Lung (tissue), 12 donors: ENCODE results near the gene HEATR3. TPM values are rescaled to one million over a fixed set of nuclear protein-coding genes. Genes with fewer than 3 reads are reported as not detected.
A peak's percentile ranks its signal among the peaks of the same experiment; 100 is the strongest.

Source experiments
- ATAC-seq: fragments of 200-7000 bp; cut with Tn5 transposase; one replicate; pipeline ENCODE4 v1.9.1; 2020; ENCODE audit warnings: moderate number of reproducible peaks; ENCODE audit not compliant: insufficient read depth, low FRiP score
- DNase-seq, 3 donors: peaks; one replicate each; pipeline ENCODE4 v3.0.0-alpha.2; 2013 to 2017
- H3K27ac ChIP-seq, 2 donors: one replicate each; pipeline ENCODE4 v1.5.1; 2013; ENCODE audit warnings: mild to moderate bottlenecking in 2 of 2, moderate library complexity in 2 of 2, control low read depth in 1 of 2, inconsistent platforms in 1 of 2, low read depth in 1 of 2, low read length in 1 of 2
- H3K27me3 ChIP-seq, 3 donors: one replicate each; pipeline ENCODE4 v1.5.1; 2013; ENCODE audit warnings: low read length in 2 of 3; ENCODE audit not compliant: control insufficient read depth in 3 of 3, insufficient read depth in 3 of 3
- H3K36me3 ChIP-seq, 4 donors: one replicate each; pipeline ENCODE4 v1.5.1; 2013; ENCODE audit warnings: low read length in 4 of 4, mild to moderate bottlenecking in 1 of 4, moderate library complexity in 1 of 4; ENCODE audit not compliant: control insufficient read depth in 4 of 4, insufficient read depth in 4 of 4
- H3K4me1 ChIP-seq, 5 donors: one replicate each; pipeline ENCODE4 v1.5.1; 2013; ENCODE audit warnings: low read length in 5 of 5, mild to moderate bottlenecking in 2 of 5, moderate library complexity in 1 of 5; ENCODE audit not compliant: control insufficient read depth in 5 of 5, insufficient read depth in 5 of 5
- H3K4me3 ChIP-seq: one replicate; pipeline ENCODE4 v1.5.1; 2013; ENCODE audit warnings: mild to moderate bottlenecking, control low read depth, moderate library complexity
- H3K9ac ChIP-seq, 2 donors: one replicate each; pipeline ENCODE4 v1.5.1; 2013; ENCODE audit warnings: low read length in 2 of 2, control low read depth in 1 of 2; ENCODE audit not compliant: insufficient read depth in 1 of 2
- H3K9me3 ChIP-seq, 4 donors: one replicate each; pipeline ENCODE4 v1.5.1; 2013; ENCODE audit warnings: low read length in 3 of 4, mild to moderate bottlenecking in 1 of 4, moderate library complexity in 1 of 4; ENCODE audit not compliant: control insufficient read depth in 4 of 4, insufficient read depth in 3 of 4
- WGBS, 2 donors: extraction: QIAGEN DNeasy Blood & Tissue Kit; methylation state at CpG; one replicate each; pipeline ENCODE4 v1.1.7; 2013; 5-methylcytosine and 5-hydroxymethylcytosine counted together
- polyA plus RNA-seq, 2 donors: library from polyadenylated mRNA; stranded (reverse); fragments of 200-250 nt; gene quantifications; one replicate each; pipeline ENCODE4 v1.2.1, GENCODE V29; 2013
- total RNA-seq, 2 donors: library from RNA; depleted of rRNA in 1 of 2; stranded (reverse); fragments of >200 nt in 1 of 2; gene quantifications; one replicate each; pipeline ENCODE4 v1.2.1, GENCODE V29; 2014 to 2021
- TF ChIP-seq, protein P1 (sequence below): IDR thresholded peaks from 2 replicates; pipeline ENCODE4 v1.5.1; 2012; ENCODE audit warnings: mild to moderate bottlenecking; ENCODE audit errors: control extremely low read depth, extremely low read depth
- donor health status: control.
- donor health status: control.
- donor health status: Bipolar disorder and iron deficiency.
- donor health status: healthy.
- donor health status: DM: yes; HTN: yes; CAD: no.

Gene HEATR3
- total and polyA plus RNA-seq, 4 donors, result 8.7 to 29.9 (median 14.1) TPM

DNA sequence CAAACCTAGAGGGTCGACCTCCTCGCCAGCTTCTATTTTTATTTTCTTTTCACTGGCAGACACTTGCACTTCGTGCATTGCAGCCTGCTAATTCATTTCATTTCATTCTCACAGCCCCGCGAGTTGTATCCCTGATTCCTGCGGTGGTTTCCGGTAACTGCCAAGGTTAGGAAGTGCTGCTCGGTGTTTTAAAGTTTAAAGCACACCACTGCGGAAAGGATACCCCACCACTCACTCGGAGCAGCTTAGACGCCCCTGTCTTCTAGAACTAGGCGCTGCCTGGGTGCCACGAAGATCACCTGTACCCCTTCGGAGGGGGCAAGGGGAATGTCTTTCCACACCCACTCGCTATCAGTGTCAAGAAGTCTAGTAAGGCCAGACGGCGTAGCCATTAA lies 40.2 kb upstream of the HEATR3 start:
- peak; percentile 25 for ATAC-seq
- H3K27me3 ChIP-seq, result no peaks in the 10 kb centered on the region
- peak overlapping the region; percentile 86 to 88 for H3K27ac ChIP-seq

DNA sequence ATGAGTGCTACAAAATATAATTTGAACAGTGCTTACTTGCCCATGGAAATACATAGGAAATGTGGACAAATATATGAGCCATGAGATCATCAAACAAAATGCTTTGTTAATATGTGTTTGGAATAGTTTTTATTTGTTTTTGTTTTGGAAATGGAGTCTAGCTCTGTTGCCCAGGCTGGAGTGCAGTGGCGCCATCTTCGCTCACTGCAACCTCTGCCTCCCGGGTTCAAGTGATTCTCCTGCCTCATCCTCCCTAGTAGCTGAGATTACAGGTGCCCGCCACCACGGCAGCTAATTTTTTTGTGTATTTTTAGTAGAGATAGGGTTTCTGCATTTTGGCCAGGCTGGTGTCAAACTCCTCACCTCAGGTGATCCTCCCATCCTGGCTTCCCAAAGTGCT lies 37.9 kb upstream of the HEATR3 start:
- H3K4me1 ChIP-seq, result peaks cover 0 to 27% (median 3%) of the 10 kb centered on the region in 5 donors
- no peak for DNase-seq
- H3K36me3 ChIP-seq, result peaks cover 0 to 16% (median 5%) of the 10 kb centered on the region in 4 donors
- H3K4me3 ChIP-seq, result no peak overlapping the region
- H3K27ac ChIP-seq, result no peak overlapping the region
- ATAC-seq, result no peak
- TF ChIP-seq, protein P1, sequence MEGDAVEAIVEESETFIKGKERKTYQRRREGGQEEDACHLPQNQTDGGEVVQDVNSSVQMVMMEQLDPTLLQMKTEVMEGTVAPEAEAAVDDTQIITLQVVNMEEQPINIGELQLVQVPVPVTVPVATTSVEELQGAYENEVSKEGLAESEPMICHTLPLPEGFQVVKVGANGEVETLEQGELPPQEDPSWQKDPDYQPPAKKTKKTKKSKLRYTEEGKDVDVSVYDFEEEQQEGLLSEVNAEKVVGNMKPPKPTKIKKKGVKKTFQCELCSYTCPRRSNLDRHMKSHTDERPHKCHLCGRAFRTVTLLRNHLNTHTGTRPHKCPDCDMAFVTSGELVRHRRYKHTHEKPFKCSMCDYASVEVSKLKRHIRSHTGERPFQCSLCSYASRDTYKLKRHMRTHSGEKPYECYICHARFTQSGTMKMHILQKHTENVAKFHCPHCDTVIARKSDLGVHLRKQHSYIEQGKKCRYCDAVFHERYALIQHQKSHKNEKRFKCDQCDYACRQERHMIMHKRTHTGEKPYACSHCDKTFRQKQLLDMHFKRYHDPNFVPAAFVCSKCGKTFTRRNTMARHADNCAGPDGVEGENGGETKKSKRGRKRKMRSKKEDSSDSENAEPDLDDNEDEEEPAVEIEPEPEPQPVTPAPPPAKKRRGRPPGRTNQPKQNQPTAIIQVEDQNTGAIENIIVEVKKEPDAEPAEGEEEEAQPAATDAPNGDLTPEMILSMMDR, result no peak
- no peak overlapping the region for H3K9ac ChIP-seq
- H3K9me3 ChIP-seq, result no peaks in the 10 kb centered on the region
- H3K27me3 ChIP-seq, result no peaks in the 10 kb centered on the region
- 98% methylated on average over 5 of the region's 5 CpGs for WGBS, 2 donors

More for the DNA sequence above, 40.2 kb upstream of the HEATR3 start:
- Histone ChIP-seq H3K4me1 (peaks cover 0 to 31% (median 7%) of the 10 kb centered on the region in 5 donors), H3K9ac (peak overlapping the region; percentile 57 to 76), H3K36me3 (peaks cover 0 to 6% (median 0%) of the 10 kb centered on the region in 4 donors), H3K9me3 (no peaks in the 10 kb centered on the region), H3K4me3 (peak overlapping the region; percentile 90)
- 0% methylated on average over 17 of the region's 17 CpGs for WGBS, 2 donors
- TF ChIP-seq, protein P1, result no peak
- DNase-seq, result peak in 2 of 3 donors; percentile 17 to 41

DNA sequence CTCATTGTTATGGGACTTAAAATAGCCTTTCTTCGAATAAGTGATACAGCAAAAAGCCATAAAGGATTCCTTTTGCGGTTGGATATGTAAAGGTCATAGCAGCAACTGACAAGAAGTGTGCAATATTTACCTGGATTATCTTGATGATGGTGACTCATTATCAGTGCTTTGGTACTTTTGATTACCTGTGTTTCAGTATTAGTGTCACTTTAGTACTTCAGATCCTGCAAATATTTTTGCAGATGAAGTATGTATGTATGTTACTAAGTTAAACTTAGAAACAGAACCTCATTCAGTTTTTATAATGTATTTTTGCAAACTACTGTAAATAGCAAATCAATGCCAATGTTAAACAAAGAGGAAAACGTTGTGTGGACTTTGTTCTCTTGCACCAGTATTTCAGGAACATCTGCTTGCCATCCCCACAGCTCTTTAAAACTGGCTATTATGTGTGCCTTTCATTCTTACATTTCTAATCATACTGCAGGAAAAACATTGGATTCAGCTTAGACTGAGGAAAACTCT lies 30.2 kb upstream of the HEATR3 start:
- Histone ChIP-seq H3K27me3 (no peaks in the 10 kb centered on the region), H3K27ac (no peak overlapping the region), H3K36me3 (peaks cover 10 to 31% (median 15%) of the 10 kb centered on the region in 4 donors), H3K9ac (no peak overlapping the region), H3K4me3 (no peak overlapping the region), H3K9me3 (no peaks in the 10 kb centered on the region), H3K4me1 (peaks cover 0 to 13% (median 6%) of the 10 kb centered on the region in 5 donors)
- TF ChIP-seq, protein P1, result no peak
- 69 to 79% methylated on average over 3 of the region's 3 CpGs for WGBS, 2 donors
- DNase-seq, result peak in 2 of 3 donors; percentile 16 to 25
- ATAC-seq, result no peak

DNA sequence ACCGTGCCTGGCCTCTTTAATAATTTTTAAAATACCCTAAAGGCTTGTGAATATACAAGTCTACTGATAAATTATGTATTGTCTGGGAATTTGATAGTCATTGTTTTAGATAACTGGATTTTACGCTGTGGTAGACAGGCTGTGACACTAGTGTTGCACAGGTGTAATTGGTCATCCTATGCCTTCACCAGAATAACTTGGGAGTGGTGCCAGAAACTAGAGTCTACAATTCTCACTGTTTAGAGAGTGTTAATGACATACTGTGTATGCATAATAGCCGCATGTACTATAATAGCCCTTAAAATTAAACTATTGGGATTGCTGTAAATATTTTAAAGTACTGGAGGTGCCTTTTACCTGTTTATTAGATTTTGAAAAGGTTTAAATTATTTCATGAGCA lies 29.3 kb upstream of the HEATR3 start:
- TF ChIP-seq, protein P1, result no peak
- H3K4me1 ChIP-seq, result peaks cover 0 to 13% (median 6%) of the 10 kb centered on the region in 5 donors
- H3K4me3 ChIP-seq, result no peak overlapping the region
- H3K9me3 ChIP-seq, result no peaks in the 10 kb centered on the region
- H3K27me3 ChIP-seq, result no peaks in the 10 kb centered on the region
- no peak overlapping the region for H3K27ac ChIP-seq
- peaks cover 10 to 30% (median 15%) of the 10 kb centered on the region in 4 donors for H3K36me3 ChIP-seq
- no peak for ATAC-seq
- no peak for DNase-seq
- H3K9ac ChIP-seq, result no peak overlapping the region
- WGBS, 2 donors, result 79 to 87% methylated on average over 3 of the region's 3 CpGs
